PC-9 (cell line): Measurements from ENCODE around the gene SAP130. TPM values are rescaled to one million over a fixed set of nuclear protein-coding genes. Genes with fewer than 3 reads are reported as not detected.

Experiments
- BruUV-seq: library from RNA; stranded (reverse); fragments of 400-500 nt; replicated peaks from 2 replicates; lab custom pipeline; 2021; lab: Mats Ljungman, UMichigan
- CTCF ChIA-PET: fragments of 300-600 bp; sonication (Branson Sonifier 250); formaldehyde crosslinking; loops from one replicate; lab custom pipeline; 2022; ENCODE audit warnings: antibody characterized with exemption; lab: Charles Lee
- POLR2A ChIA-PET: fragments of 300-600 bp; sonication (Branson Sonifier 250); formaldehyde crosslinking; loops from one replicate; lab custom pipeline; 2022; ENCODE audit warnings: antibody characterized with exemption; ENCODE audit not compliant: unreplicated experiment; lab: Charles Lee
- DNase-seq, 2 experiments: peaks; one replicate each; pipeline versions ENCODE4 v3.0.0 to v3.0.0-alpha.2; 2015 to 2022; ENCODE audit warnings: mixed read lengths in 1 of 2
- H2AFZ ChIP-seq: fragments of 200-600 bp; sonication (generic); 2 replicates; pipeline ENCODE4 v1.8.1; 2017; ENCODE audit warnings: antibody characterized with exemption
- H3F3A ChIP-seq: fragments of 200-600 bp; sonication (generic); 2 replicates; pipeline ENCODE4 v1.8.1; 2017; ENCODE audit warnings: antibody characterized with exemption, mild to moderate bottlenecking, low read depth; ENCODE audit not compliant: insufficient read depth
- H3K27ac ChIP-seq: fragments of 200-600 bp; sonication (generic); 2 replicates; pipeline ENCODE4 v1.6.1; 2016; ENCODE audit warnings: mixed run types
- H3K27me3 ChIP-seq: fragments of 200-600 bp; sonication (generic); 2 replicates; pipeline ENCODE4 v1.6.1; 2016; ENCODE audit warnings: low read depth, mixed run types; ENCODE audit not compliant: insufficient read depth
- H3K36me3 ChIP-seq: fragments of 200-600 bp; sonication (generic); 2 replicates; pipeline ENCODE4 v1.6.1; 2016; ENCODE audit warnings: low read depth, mixed run types
- H3K4me1 ChIP-seq: fragments of 200-600 bp; sonication (generic); replicated peaks from 2 replicates; pipeline ENCODE4 v1.6.1; 2016; ENCODE audit warnings: mixed run types; ENCODE audit not compliant: insufficient read depth
- H3K4me2 ChIP-seq: fragments of 200-600 bp; sonication (generic); 2 replicates; pipeline ENCODE4 v1.6.1; 2017; ENCODE audit warnings: mixed run types
- H3K4me3 ChIP-seq: fragments of 200-600 bp; sonication (generic); 2 replicates; pipeline ENCODE4 v1.6.1; 2016; ENCODE audit warnings: mixed run types
- H3K79me2 ChIP-seq: fragments of 200-600 bp; sonication (generic); 2 replicates; pipeline ENCODE4 v1.6.1; 2017; ENCODE audit warnings: low read depth, mixed run types
- H3K9me2 ChIP-seq: fragments of 200-600 bp; sonication (generic); 2 replicates; pipeline ENCODE4 v1.8.1; 2017; ENCODE audit warnings: mild to moderate bottlenecking; ENCODE audit not compliant: insufficient read depth
- H3K9me3 ChIP-seq: fragments of 200-600 bp; sonication (generic); 2 replicates; pipeline ENCODE4 v1.8.1; 2016; ENCODE audit warnings: low read depth; ENCODE audit not compliant: insufficient read depth
- H4K20me1 ChIP-seq: fragments of 200-600 bp; sonication (generic); 2 replicates; pipeline ENCODE4 v1.8.1; 2017; ENCODE audit not compliant: insufficient read depth
- CTCF ChIP-seq: fragments of 200-600 bp; sonication (generic); conservative IDR thresholded peaks from 2 replicates; pipeline ENCODE4 v1.6.1; 2017; ENCODE audit warnings: mixed run types, antibody characterized with exemption, mild to moderate bottlenecking, moderate library complexity
- EZH2 ChIP-seq: fragments of 200-600 bp; sonication (generic); IDR thresholded peaks from 2 replicates; pipeline ENCODE4 v1.8.0; 2017; ENCODE audit warnings: antibody characterized with exemption, low read depth
- intact Hi-C: fragments of 100-400 bp; cut with micrococcal nuclease; formaldehyde crosslinking; loops from one replicate; pipeline ENCODE4 v1.10.0; 2022; ENCODE audit not compliant: unreplicated experiment
- total RNA-seq: library from RNA; stranded (reverse); gene quantifications from 2 replicates; pipeline ENCODE4 v1.2.3, GENCODE V29; 2021

Gene SAP130
- total RNA-seq, 1 experiment from 2014 or later = 33.9 TPM

GRCh38 chr2:128040166-128040771, 12.4 kb upstream of the SAP130 start:
- H3K27ac ChIP-seq = no peak overlapping the region
- no peak overlapping the region for H2AFZ ChIP-seq
- intact Hi-C loops = no loop called here
- TF ChIP-seq EZH2 (no peak), CTCF (no peak)
- DNase-seq = peak in 1 of 2 experiments; percentile 56
- CTCF ChIA-PET = no interaction called here
- peaks cover 12% of the 10 kb centered on the region; the same call in 1 of the 2 replicates for H3K4me1 ChIP-seq
- H3K4me2 ChIP-seq = peak overlapping the region; percentile 20
- POLR2A ChIA-PET = no interaction called here
- no peaks in the 10 kb centered on the region for H3F3A ChIP-seq
- no peaks in the 10 kb centered on the region for H3K9me2 ChIP-seq
- peaks cover 28% of the 10 kb centered on the region for H3K9me3 ChIP-seq
- peaks cover 22% of the 10 kb centered on the region for H3K27me3 ChIP-seq
- no peaks in the 10 kb centered on the region for H3K79me2 ChIP-seq
- H3K36me3 ChIP-seq = no peaks in the 10 kb centered on the region
- H3K4me3 ChIP-seq = no peak overlapping the region
- no TSS peak for BruUV-seq
- H4K20me1 ChIP-seq = no peaks in the 10 kb centered on the region

GRCh38 chr2:128039535-128039934, 11.7 kb upstream of the SAP130 start:
- peaks cover 28% of the 10 kb centered on the region for H3K9me3 ChIP-seq
- H3K27ac ChIP-seq = no peak overlapping the region
- DNase-seq = no peak
- H3K4me2 ChIP-seq = peak overlapping the region; percentile 20; the same call in 1 of the 2 replicates
- no peaks in the 10 kb centered on the region for H3F3A ChIP-seq
- CTCF ChIA-PET = no interaction called here
- H4K20me1 ChIP-seq = no peaks in the 10 kb centered on the region
- H3K4me1 ChIP-seq = peaks cover 12% of the 10 kb centered on the region; the same call in 1 of the 2 replicates
- H2AFZ ChIP-seq = no peak overlapping the region
- no peaks in the 10 kb centered on the region for H3K36me3 ChIP-seq
- H3K9me2 ChIP-seq = no peaks in the 10 kb centered on the region
- no peaks in the 10 kb centered on the region for H3K79me2 ChIP-seq
- H3K27me3 ChIP-seq = peaks cover 16% of the 10 kb centered on the region
- TF ChIP-seq EZH2 (no peak), CTCF (no peak)
- H3K4me3 ChIP-seq = no peak overlapping the region
- no TSS peak for BruUV-seq
- intact Hi-C loops = no loop called here
- POLR2A ChIA-PET = no interaction called here

- no TSS peak for BruUV-seq
- Histone ChIP-seq H3F3A (no peaks in the 10 kb centered on the region), H3K36me3 (no peaks in the 10 kb centered on the region), H3K27me3 (0 out of 2 replicates have a peak, but pooled peaks cover 7% of the 10 kb centered on the region), H3K9me2 (no peaks in the 10 kb centered on the region), H3K27ac (no peak overlapping the region), H4K20me1 (no peaks in the 10 kb centered on the region), H3K9me3 (peaks cover 28% of the 10 kb centered on the region), H3K4me1 (peaks cover 12% of the 10 kb centered on the region; the same call in 1 of the 2 replicates), H3K79me2 (no peaks in the 10 kb centered on the region), H2AFZ (no peak overlapping the region), H3K4me3 (no peak overlapping the region), H3K4me2 (no peak overlapping the region)
- TF ChIP-seq CTCF = no peak
- no peak for TF ChIP-seq EZH2
- CTCF ChIA-PET = no interaction called here
- intact Hi-C loops = no loop called here
- POLR2A ChIA-PET = no interaction called here
- no peak for DNase-seq
These were observed 10.6 kb upstream of the SAP130 start for GRCh38 chr2:128038411-128038810.
